Neural cell (in vitro differentiated cells): ENCODE results near the gene OR13F1. TPM values are rescaled to one million over a fixed set of nuclear protein-coding genes. Genes with fewer than 3 reads are reported as not detected.
"Not testable (repeated sequence)": the region's sequence is repeated elsewhere in the genome, so short reads cannot be mapped to it uniquely, and the experiment has no call there.

Experiments
- H2AFZ ChIP-seq: fragments of 200-600, 300-800 bp; sonication (generic), shearing (Covaris generic); 2 replicates; pipeline ENCODE4 v1.6.0; 2014; ENCODE audit warnings: low read depth, mild to moderate bottlenecking, antibody characterized with exemption, low read length, moderate library complexity
- H3F3A ChIP-seq: fragments of 200-600 bp; shearing (Covaris generic); 2 replicates; pipeline ENCODE4 v1.6.1; 2016; ENCODE audit warnings: mild to moderate bottlenecking, moderate library complexity, mixed read lengths, antibody characterized with exemption, low read length; ENCODE audit not compliant: insufficient read depth, poor library complexity, severe bottlenecking
- H3K27ac ChIP-seq: fragments of 200-600, 300-800 bp; sonication (generic), shearing (Covaris generic); 2 replicates; pipeline ENCODE4 v1.5.1; 2014; ENCODE audit warnings: mild to moderate bottlenecking, low read length, moderate library complexity
- H3K27me3 ChIP-seq: fragments of 300-800, 200-600 bp; sonication (generic), shearing (Covaris generic); 2 replicates; pipeline ENCODE4 v1.6.0; 2014; ENCODE audit warnings: mild to moderate bottlenecking, low read depth, low read length, moderate library complexity; ENCODE audit not compliant: insufficient read depth
- H3K36me3 ChIP-seq: fragments of 300-800, 200-600 bp; sonication (generic), shearing (Covaris generic); 2 replicates; pipeline ENCODE4 v1.5.1; 2014; ENCODE audit warnings: mild to moderate bottlenecking, antibody characterized with exemption, low read length, moderate library complexity; ENCODE audit not compliant: insufficient read depth
- H3K4me2 ChIP-seq: fragments of 300-800, 200-600 bp; sonication (generic), shearing (Covaris generic); 2 replicates; pipeline ENCODE4 v1.6.0; 2014; ENCODE audit warnings: mild to moderate bottlenecking, low read length
- H3K4me3 ChIP-seq: fragments of 300-800, 200-600 bp; sonication (generic), shearing (Covaris generic); 2 replicates; pipeline ENCODE4 v1.5.1; 2014; ENCODE audit warnings: mild to moderate bottlenecking, low read length, moderate library complexity
- H3K79me2 ChIP-seq: fragments of 200-600 bp; shearing (Covaris generic); replicated peaks from 2 replicates; pipeline ENCODE4 v1.6.0; 2014; ENCODE audit warnings: mild to moderate bottlenecking, low read length, moderate library complexity; ENCODE audit not compliant: insufficient read depth
- H3K9ac ChIP-seq: fragments of 300-800, 200-600 bp; sonication (generic), shearing (Covaris generic); 2 replicates; pipeline ENCODE4 v1.6.1; 2016; ENCODE audit warnings: mild to moderate bottlenecking, low read length, mixed read lengths
- H3K9me2 ChIP-seq: fragments of 200-600 bp; shearing (Covaris generic); 2 replicates; pipeline ENCODE4 v1.6.1; 2016; ENCODE audit warnings: mild to moderate bottlenecking, low read length, mixed read lengths; ENCODE audit not compliant: insufficient read depth
- H3K9me3 ChIP-seq: fragments of 200-600, 300-800 bp; sonication (generic), shearing (Covaris generic); 2 replicates; pipeline ENCODE4 v1.6.1; 2016; ENCODE audit warnings: mild to moderate bottlenecking, mixed run types, low read length, moderate library complexity, mixed read lengths
- H4K20me1 ChIP-seq: fragments of 200-600 bp; shearing (Covaris generic); 2 replicates; pipeline ENCODE4 v1.6.1; 2016; ENCODE audit warnings: mild to moderate bottlenecking, mixed run types; ENCODE audit not compliant: insufficient read depth
- EP300 ChIP-seq: fragments of 450-650 bp; conservative IDR thresholded peaks from 2 replicates; pipeline ENCODE4 v1.6.1; 2014; ENCODE audit warnings: antibody characterized with exemption, mild to moderate bottlenecking, moderate library complexity; ENCODE audit not compliant: poor library complexity, severe bottlenecking
- EZH2 ChIP-seq: fragments of 200-600, 300-800 bp; shearing (Covaris generic), sonication (generic); IDR thresholded peaks from 2 replicates; pipeline ENCODE4 v1.6.1; 2014; ENCODE audit warnings: antibody characterized with exemption, low read length, borderline replicate concordance, mild to moderate bottlenecking; ENCODE audit not compliant: insufficient read depth, poor library complexity, severe bottlenecking
- MXI1 ChIP-seq: fragments of 450-650 bp; conservative IDR thresholded peaks from 2 replicates; pipeline ENCODE4 v1.6.1; 2014; ENCODE audit warnings: antibody characterized with exemption, mild to moderate bottlenecking; ENCODE audit not compliant: poor library complexity, severe bottlenecking
- POLR2AphosphoS5 ChIP-seq: IDR thresholded peaks from 2 replicates; pipeline ENCODE4 v1.6.1; 2012
- RAD21 ChIP-seq: fragments of 450-650 bp; conservative IDR thresholded peaks from 2 replicates; pipeline ENCODE4 v1.6.1; 2014; ENCODE audit warnings: antibody characterized with exemption, mild to moderate bottlenecking, moderate library complexity
- SMC3 ChIP-seq: fragments of 450-650 bp; conservative IDR thresholded peaks from 2 replicates; pipeline ENCODE4 v1.6.1; 2014; ENCODE audit warnings: antibody characterized with exemption, mild to moderate bottlenecking, moderate library complexity; ENCODE audit not compliant: poor library complexity
- TAF1 ChIP-seq: IDR thresholded peaks from 2 replicates; pipeline ENCODE4 v1.6.1; 2012; ENCODE audit warnings: low read depth
- polyA plus RNA-seq: library from polyadenylated mRNA; depleted of rRNA; stranded (reverse); fragments of >200 nt; gene quantifications from 2 replicates; pipeline ENCODE4 v1.2.3, GENCODE V29; 2014
- TF ChIP-seq, protein P1 (sequence below): fragments of 450-650 bp; IDR thresholded peaks from 2 replicates; pipeline ENCODE4 v1.5.1; 2014; ENCODE audit warnings: antibody characterized with exemption, mild to moderate bottlenecking, moderate library complexity; ENCODE audit not compliant: poor library complexity, severe bottlenecking
- TF ChIP-seq, protein P2 (sequence below): IDR thresholded peaks from 2 replicates; pipeline ENCODE4 v1.6.1; 2012; ENCODE audit warnings: borderline replicate concordance

The OR13F1 gene
- polyA plus RNA-seq, 1 donor from 2014 or later: not detected

DNA sequence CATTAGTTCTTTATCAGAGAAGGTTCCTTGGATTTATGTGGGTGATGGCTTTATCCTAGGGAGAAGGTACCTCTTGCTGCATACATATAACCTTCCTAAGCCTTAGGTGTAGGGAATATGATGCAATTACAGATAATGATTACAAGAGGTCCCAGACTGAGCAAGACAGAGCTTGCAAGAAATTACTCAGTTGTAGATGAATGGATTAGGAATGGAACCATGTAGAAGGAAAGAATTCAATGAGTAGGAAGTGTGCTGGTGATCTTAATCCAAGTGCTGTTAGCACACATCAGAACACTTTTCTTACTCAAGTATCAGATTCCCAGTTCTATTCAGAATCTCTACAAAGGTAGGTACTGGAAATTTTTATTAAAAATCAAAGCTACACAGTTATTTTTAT, 2.5 kb downstream of the OR13F1 start:
- Histone ChIP-seq H3K79me2 (no peaks in the 10 kb centered on the region), H3K27me3 (no peaks in the 10 kb centered on the region), H3K4me2 (no peak overlapping the region), H4K20me1 (no peaks in the 10 kb centered on the region), H3K36me3 (no peaks in the 10 kb centered on the region), H3K9me2 (no peaks in the 10 kb centered on the region), H2AFZ (no peak overlapping the region), H3K9me3 (no peaks in the 10 kb centered on the region), H3K9ac (no peak overlapping the region), H3K4me3 (no peak overlapping the region), H3F3A (no peaks in the 10 kb centered on the region), H3K27ac (no peak overlapping the region)
- no peak for TF ChIP-seq EZH2
- TF ChIP-seq POLR2AphosphoS5: no peak
- no peak for TF ChIP-seq RAD21
- TF ChIP-seq, protein P1, sequence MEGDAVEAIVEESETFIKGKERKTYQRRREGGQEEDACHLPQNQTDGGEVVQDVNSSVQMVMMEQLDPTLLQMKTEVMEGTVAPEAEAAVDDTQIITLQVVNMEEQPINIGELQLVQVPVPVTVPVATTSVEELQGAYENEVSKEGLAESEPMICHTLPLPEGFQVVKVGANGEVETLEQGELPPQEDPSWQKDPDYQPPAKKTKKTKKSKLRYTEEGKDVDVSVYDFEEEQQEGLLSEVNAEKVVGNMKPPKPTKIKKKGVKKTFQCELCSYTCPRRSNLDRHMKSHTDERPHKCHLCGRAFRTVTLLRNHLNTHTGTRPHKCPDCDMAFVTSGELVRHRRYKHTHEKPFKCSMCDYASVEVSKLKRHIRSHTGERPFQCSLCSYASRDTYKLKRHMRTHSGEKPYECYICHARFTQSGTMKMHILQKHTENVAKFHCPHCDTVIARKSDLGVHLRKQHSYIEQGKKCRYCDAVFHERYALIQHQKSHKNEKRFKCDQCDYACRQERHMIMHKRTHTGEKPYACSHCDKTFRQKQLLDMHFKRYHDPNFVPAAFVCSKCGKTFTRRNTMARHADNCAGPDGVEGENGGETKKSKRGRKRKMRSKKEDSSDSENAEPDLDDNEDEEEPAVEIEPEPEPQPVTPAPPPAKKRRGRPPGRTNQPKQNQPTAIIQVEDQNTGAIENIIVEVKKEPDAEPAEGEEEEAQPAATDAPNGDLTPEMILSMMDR: no peak
- TF ChIP-seq, protein P2, sequence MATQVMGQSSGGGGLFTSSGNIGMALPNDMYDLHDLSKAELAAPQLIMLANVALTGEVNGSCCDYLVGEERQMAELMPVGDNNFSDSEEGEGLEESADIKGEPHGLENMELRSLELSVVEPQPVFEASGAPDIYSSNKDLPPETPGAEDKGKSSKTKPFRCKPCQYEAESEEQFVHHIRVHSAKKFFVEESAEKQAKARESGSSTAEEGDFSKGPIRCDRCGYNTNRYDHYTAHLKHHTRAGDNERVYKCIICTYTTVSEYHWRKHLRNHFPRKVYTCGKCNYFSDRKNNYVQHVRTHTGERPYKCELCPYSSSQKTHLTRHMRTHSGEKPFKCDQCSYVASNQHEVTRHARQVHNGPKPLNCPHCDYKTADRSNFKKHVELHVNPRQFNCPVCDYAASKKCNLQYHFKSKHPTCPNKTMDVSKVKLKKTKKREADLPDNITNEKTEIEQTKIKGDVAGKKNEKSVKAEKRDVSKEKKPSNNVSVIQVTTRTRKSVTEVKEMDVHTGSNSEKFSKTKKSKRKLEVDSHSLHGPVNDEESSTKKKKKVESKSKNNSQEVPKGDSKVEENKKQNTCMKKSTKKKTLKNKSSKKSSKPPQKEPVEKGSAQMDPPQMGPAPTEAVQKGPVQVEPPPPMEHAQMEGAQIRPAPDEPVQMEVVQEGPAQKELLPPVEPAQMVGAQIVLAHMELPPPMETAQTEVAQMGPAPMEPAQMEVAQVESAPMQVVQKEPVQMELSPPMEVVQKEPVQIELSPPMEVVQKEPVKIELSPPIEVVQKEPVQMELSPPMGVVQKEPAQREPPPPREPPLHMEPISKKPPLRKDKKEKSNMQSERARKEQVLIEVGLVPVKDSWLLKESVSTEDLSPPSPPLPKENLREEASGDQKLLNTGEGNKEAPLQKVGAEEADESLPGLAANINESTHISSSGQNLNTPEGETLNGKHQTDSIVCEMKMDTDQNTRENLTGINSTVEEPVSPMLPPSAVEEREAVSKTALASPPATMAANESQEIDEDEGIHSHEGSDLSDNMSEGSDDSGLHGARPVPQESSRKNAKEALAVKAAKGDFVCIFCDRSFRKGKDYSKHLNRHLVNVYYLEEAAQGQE: no peak
- no peak for TF ChIP-seq SMC3
- TF ChIP-seq TAF1: no peak
- no peak for TF ChIP-seq EP300
- TF ChIP-seq MXI1: no peak

DNA sequence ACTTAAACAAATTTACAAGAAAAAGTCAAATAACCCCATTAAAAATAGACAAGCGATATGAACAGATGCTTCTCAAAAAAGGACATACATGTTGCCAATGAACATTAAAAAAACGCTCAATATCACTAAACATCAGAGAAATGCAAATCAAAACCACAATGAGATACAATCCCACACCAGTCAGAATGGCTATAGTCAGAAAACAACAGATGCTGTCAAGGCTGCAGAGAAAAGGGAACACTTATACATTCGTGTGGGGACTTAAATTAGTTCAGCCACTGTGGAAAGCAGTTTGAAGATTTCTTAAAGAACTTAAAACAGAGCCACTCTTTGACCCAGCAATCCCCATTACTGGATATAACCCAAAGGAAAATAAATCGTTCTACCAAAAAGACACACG, 10.8 kb downstream of the OR13F1 start:
- Histone ChIP-seq H3K4me3 (no peak overlapping the region), H3K9me3 (no peaks in the 10 kb centered on the region), H3K4me2 (no peak overlapping the region), H3K36me3 (no peaks in the 10 kb centered on the region), H3K9me2 (no peaks in the 10 kb centered on the region), H3F3A (no peaks in the 10 kb centered on the region), H4K20me1 (no peaks in the 10 kb centered on the region), H2AFZ (no peak overlapping the region), H3K9ac (no peak overlapping the region), H3K27me3 (no peaks in the 10 kb centered on the region), H3K27ac (no peak overlapping the region), H3K79me2 (no peaks in the 10 kb centered on the region)
- TF ChIP-seq EP300 (no peak), SMC3 (no peak)

DNA sequence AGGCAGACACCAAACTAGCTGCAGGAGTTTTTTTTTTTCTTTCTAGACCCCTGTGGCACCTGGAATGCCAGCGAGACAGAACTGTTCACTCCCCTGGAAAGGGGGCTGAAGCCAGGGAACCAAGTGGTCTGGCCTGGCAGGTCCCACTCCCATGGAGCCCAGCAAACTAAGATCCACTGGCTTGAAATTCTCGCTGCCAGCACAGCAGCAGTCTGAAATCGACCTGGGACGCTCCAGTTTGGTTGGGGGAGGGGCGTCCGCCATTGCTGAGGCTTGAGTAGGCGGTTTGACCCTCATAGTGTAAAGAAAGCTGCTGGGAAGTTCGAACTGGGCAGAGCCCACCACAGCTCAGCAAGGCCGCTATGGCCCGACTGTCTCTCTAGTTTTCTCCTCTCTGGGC, 16.2 kb downstream of the OR13F1 start:
- H3F3A ChIP-seq, H3K27ac ChIP-seq, H4K20me1 ChIP-seq, H3K36me3 ChIP-seq, H3K4me2 ChIP-seq, H2AFZ ChIP-seq, H3K9ac ChIP-seq, H3K9me2 ChIP-seq, H3K27me3 ChIP-seq, H3K79me2 ChIP-seq, H3K4me3 ChIP-seq, H3K9me3 ChIP-seq: not testable (repeated sequence)
